ENCODE results near the gene TIAM1. TPM values are rescaled to one million over a fixed set of nuclear protein-coding genes. Genes with fewer than 3 reads are reported as not detected.

TIAM1 gene
- total RNA-seq, 1 experiment from 2014 or later = 15.2 TPM

- intact Hi-C loops (cut with micrococcal nuclease; ENCODE audit: unreplicated experiment) = loop anchor here (2.0 kb wide), 1 partner anchor 82 kb away; no protein-coding TSS in a partner anchor
- Mint-ChIP-seq H3K9me3 (ENCODE audit: low read depth, unreplicated experiment) (no peaks in the 10 kb centered on the region), H3K4me1 (ENCODE audit: low read depth, unreplicated experiment) (no peaks in the 10 kb centered on the region), H3K27ac (ENCODE audit: unreplicated experiment) (no peak overlapping the region), H3K27me3 (ENCODE audit: unreplicated experiment) (no peaks in the 10 kb centered on the region), H3K36me3 (ENCODE audit: insufficient read depth, unreplicated experiment) (no peaks in the 10 kb centered on the region), H3K4me3 (ENCODE audit: low read depth, unreplicated experiment) (no peak overlapping the region)
- TF ChIP-seq CTCF (IDR thresholded peaks at IDR 0.05; ENCODE audit: unreplicated experiment) = no peak
- CTCF ChIA-PET = no interaction called here
- BruUV-seq (replicated peaks) = no TSS peak
- no peak for DNase-seq
Observed at GRCh38 chr21:31181082-31181750, 162.8 kb downstream of the TIAM1 start.

GRCh38 chr21:31180256-31181081, 163.6 kb downstream of the TIAM1 start:
- intact Hi-C loops (cut with micrococcal nuclease; ENCODE audit: unreplicated experiment) = loop anchor here (2.0 kb wide), 1 partner anchor 82 kb away; no protein-coding TSS in a partner anchor
- no peaks in the 10 kb centered on the region for H3K9me3 Mint-ChIP-seq (ENCODE audit: low read depth, unreplicated experiment)
- H3K4me1 Mint-ChIP-seq (ENCODE audit: low read depth, unreplicated experiment) = no peaks in the 10 kb centered on the region
- no peaks in the 10 kb centered on the region for H3K36me3 Mint-ChIP-seq (ENCODE audit: insufficient read depth, unreplicated experiment)
- CTCF ChIA-PET = interaction anchor here (1.0 kb wide), 1 partner anchor 10 kb away, joined by 4 read pairs; no protein-coding TSS in a partner anchor
- no TSS peak for BruUV-seq (replicated peaks)
- no peaks in the 10 kb centered on the region for H3K27me3 Mint-ChIP-seq (ENCODE audit: unreplicated experiment)
- DNase-seq = peak; percentile 2
- TF ChIP-seq CTCF (IDR thresholded peaks at IDR 0.05; ENCODE audit: unreplicated experiment) = no peak
- H3K27ac Mint-ChIP-seq (ENCODE audit: unreplicated experiment) = no peak overlapping the region
- no peak overlapping the region for H3K4me3 Mint-ChIP-seq (ENCODE audit: low read depth, unreplicated experiment)

- TF ChIP-seq CTCF (IDR thresholded peaks at IDR 0.05; ENCODE audit: unreplicated experiment) = no peak
- BruUV-seq (replicated peaks) = no TSS peak
- Mint-ChIP-seq H3K4me3 (ENCODE audit: low read depth, unreplicated experiment) (no peak overlapping the region), H3K27me3 (ENCODE audit: unreplicated experiment) (no peaks in the 10 kb centered on the region), H3K27ac (ENCODE audit: unreplicated experiment) (no peak overlapping the region), H3K4me1 (ENCODE audit: low read depth, unreplicated experiment) (no peaks in the 10 kb centered on the region), H3K36me3 (ENCODE audit: insufficient read depth, unreplicated experiment) (no peaks in the 10 kb centered on the region), H3K9me3 (ENCODE audit: low read depth, unreplicated experiment) (no peaks in the 10 kb centered on the region)
- CTCF ChIA-PET = no interaction called here
- intact Hi-C loops (cut with micrococcal nuclease; ENCODE audit: unreplicated experiment) = no loop called here
- DNase-seq = no peak
Observed at GRCh38 chr21:31176725-31177124, 167.3 kb downstream of the TIAM1 start.

GRCh38 chr21:31176080-31176551, 167.9 kb downstream of the TIAM1 start:
- CTCF ChIA-PET = no interaction called here
- no peak overlapping the region for H3K4me3 Mint-ChIP-seq (ENCODE audit: low read depth, unreplicated experiment)
- TF ChIP-seq CTCF (IDR thresholded peaks at IDR 0.05; ENCODE audit: unreplicated experiment) = no peak
- no peaks in the 10 kb centered on the region for H3K36me3 Mint-ChIP-seq (ENCODE audit: insufficient read depth, unreplicated experiment)
- no TSS peak for BruUV-seq (replicated peaks)
- no peaks in the 10 kb centered on the region for H3K27me3 Mint-ChIP-seq (ENCODE audit: unreplicated experiment)
- intact Hi-C loops (cut with micrococcal nuclease; ENCODE audit: unreplicated experiment) = no loop called here
- no peaks in the 10 kb centered on the region for H3K9me3 Mint-ChIP-seq (ENCODE audit: low read depth, unreplicated experiment)
- no peak for DNase-seq
- H3K27ac Mint-ChIP-seq (ENCODE audit: unreplicated experiment) = no peak overlapping the region
- no peaks in the 10 kb centered on the region for H3K4me1 Mint-ChIP-seq (ENCODE audit: low read depth, unreplicated experiment)
